Hepatocyte (in vitro differentiated cells): ENCODE results near the gene NEURL2. TPM values are rescaled to one million over a fixed set of nuclear protein-coding genes. Genes with fewer than 3 reads are reported as not detected.
"Not testable (repeated sequence)": the region's sequence is repeated elsewhere in the genome, so short reads cannot be mapped to it uniquely, and the experiment has no call there.

Experiments
- DNase-seq: peaks from one replicate; pipeline ENCODE4 v3.0.0-alpha.2; 2016; ENCODE audit warnings: low spot score
- H2AFZ ChIP-seq: fragments of 200-600 bp; sonication (generic); 2 replicates; pipeline ENCODE4 v1.6.0; 2016; ENCODE audit warnings: antibody characterized with exemption, mild to moderate bottlenecking
- H3K27ac ChIP-seq: fragments of 200-600 bp; sonication (generic); 2 replicates; pipeline ENCODE4 v1.5.1; 2016; ENCODE audit warnings: mild to moderate bottlenecking
- H3K27me3 ChIP-seq: fragments of 200-600 bp; sonication (generic); 2 replicates; pipeline ENCODE4 v1.6.1; 2016
- H3K36me3 ChIP-seq: fragments of 200-600 bp; sonication (generic); replicated peaks from 2 replicates; pipeline ENCODE4 v1.5.1; 2016; ENCODE audit warnings: low read depth; ENCODE audit not compliant: insufficient read depth
- H3K4me1 ChIP-seq: fragments of 200-600 bp; sonication (generic); 2 replicates; pipeline ENCODE4 v1.5.1; 2016; ENCODE audit warnings: mild to moderate bottlenecking, moderate library complexity; ENCODE audit not compliant: insufficient read depth
- H3K4me2 ChIP-seq: fragments of 200-600 bp; sonication (generic); 2 replicates; pipeline ENCODE4 v1.6.0; 2016
- H3K4me3 ChIP-seq: fragments of 200-600 bp; sonication (generic); 2 replicates; pipeline ENCODE4 v1.5.1; 2016; ENCODE audit warnings: mild to moderate bottlenecking
- H3K79me2 ChIP-seq: fragments of 200-600 bp; sonication (generic); 2 replicates; pipeline ENCODE4 v1.6.0; 2017; ENCODE audit warnings: mild to moderate bottlenecking
- H3K9me2 ChIP-seq: fragments of 200-600 bp; sonication (generic); replicated peaks from 2 replicates; pipeline ENCODE4 v1.6.0; 2017; ENCODE audit warnings: mild to moderate bottlenecking; ENCODE audit not compliant: insufficient read depth
- H3K9me3 ChIP-seq: fragments of 200-600 bp; sonication (generic); 2 replicates; pipeline ENCODE4 v1.5.1; 2016; ENCODE audit warnings: low read depth, mild to moderate bottlenecking
- H4K20me1 ChIP-seq: fragments of 200-600 bp; sonication (generic); 2 replicates; pipeline ENCODE4 v1.6.0; 2016; ENCODE audit warnings: mild to moderate bottlenecking; ENCODE audit not compliant: insufficient read depth, poor library complexity, severe bottlenecking
- CTCF ChIP-seq: fragments of 200-600 bp; sonication (generic); IDR thresholded peaks from 2 replicates; pipeline ENCODE4 v1.5.1; 2016; ENCODE audit warnings: antibody characterized with exemption, mild to moderate bottlenecking; ENCODE audit not compliant: poor library complexity
- EZH2 ChIP-seq: fragments of 200-600 bp; sonication (generic); IDR thresholded peaks from 2 replicates; pipeline ENCODE4 v1.6.1; 2016; ENCODE audit warnings: antibody characterized with exemption, mild to moderate bottlenecking, borderline replicate concordance
- EZH2phosphoT487 ChIP-seq: fragments of 200-600 bp; sonication (generic); IDR thresholded peaks from one replicate; pipeline ENCODE4 v1.6.1; 2018; ENCODE audit warnings: antibody characterized with exemption, mild to moderate bottlenecking, low read depth, moderate library complexity; ENCODE audit not compliant: unreplicated experiment, severe bottlenecking
- WGBS: methylation state at CpG from one replicate; pipeline ENCODE4 v1.1.6; 2016; ENCODE audit warnings: low lambda C conversion rate; ENCODE audit errors: missing lambda C conversion rate; 5-methylcytosine and 5-hydroxymethylcytosine counted together
- polyA plus RNA-seq: library from polyadenylated mRNA; unstranded; fragments of >200 nt; fragmentation: Nextera tagmentation; extraction: Ambion mirVana; gene quantifications from 2 replicates; pipeline ENCODE4 v1.2.1, GENCODE V29; 2016
- total RNA-seq: library from RNA; depleted of rRNA; stranded (reverse); fragments of >200 nt; gene quantifications from 2 replicates; pipeline ENCODE4 v1.2.3, GENCODE V29; 2014

The NEURL2 gene
- total and polyA plus RNA-seq, 2 experiments from 2014 or later = 11.7 to 12.8 TPM

GRCh38 chr20:45904583-45905504 lies 13.8 kb upstream of the NEURL2 start:
- Histone ChIP-seq H3K4me1 (no peaks in the 10 kb centered on the region), H3K79me2 (no peaks in the 10 kb centered on the region), H3K27ac (no peak overlapping the region), H3K36me3 (no peaks in the 10 kb centered on the region), H3K27me3 (no peaks in the 10 kb centered on the region), H3K4me3 (no peak overlapping the region), H4K20me1 (no peaks in the 10 kb centered on the region), H3K4me2 (no peak overlapping the region), H3K9me3 (no peaks in the 10 kb centered on the region), H3K9me2 (no peaks in the 10 kb centered on the region), H2AFZ (no peak overlapping the region)
- no peak for DNase-seq
- no peak for TF ChIP-seq EZH2phosphoT487
- TF ChIP-seq CTCF = no peak
- 91% methylated on average over 16 of the region's 16 CpGs for WGBS

GRCh38 chr20:45902199-45902701 lies 11.2 kb upstream of the NEURL2 start:
- TF ChIP-seq CTCF = no peak
- no peaks in the 10 kb centered on the region for H3K27me3 ChIP-seq
- no peak for DNase-seq
- H3K9me3 ChIP-seq = no peaks in the 10 kb centered on the region
- no peaks in the 10 kb centered on the region for H3K4me1 ChIP-seq
- no peaks in the 10 kb centered on the region for H3K9me2 ChIP-seq
- H2AFZ ChIP-seq = no peak overlapping the region
- WGBS = 94% methylated on average over 13 of the region's 14 CpGs
- H3K4me3 ChIP-seq = no peak overlapping the region
- H4K20me1 ChIP-seq = no peaks in the 10 kb centered on the region
- no peak overlapping the region for H3K4me2 ChIP-seq
- no peaks in the 10 kb centered on the region for H3K36me3 ChIP-seq
- H3K79me2 ChIP-seq = no peaks in the 10 kb centered on the region
- no peak overlapping the region for H3K27ac ChIP-seq

- H3K27me3 ChIP-seq, H2AFZ ChIP-seq, H3K9me2 ChIP-seq, DNase-seq, H3K27ac ChIP-seq, H3K4me3 ChIP-seq, H3K36me3 ChIP-seq, H3K79me2 ChIP-seq, H3K9me3 ChIP-seq, H3K4me1 ChIP-seq, H3K4me2 ChIP-seq, H4K20me1 ChIP-seq: not testable (repeated sequence)
- WGBS = 96% methylated on average over 6 of the region's 6 CpGs
These were observed 10.3 kb upstream of the NEURL2 start for GRCh38 chr20:45901332-45901731.

- Histone ChIP-seq H4K20me1 (no peaks in the 10 kb centered on the region), H3K79me2 (peaks cover under 1% of the 10 kb centered on the region), H3K9me3 (no peaks in the 10 kb centered on the region), H3K4me2 (no peak overlapping the region), H3K27ac (no peak overlapping the region), H3K4me3 (no peak overlapping the region), H3K4me1 (no peaks in the 10 kb centered on the region), H3K9me2 (no peaks in the 10 kb centered on the region), H3K36me3 (no peaks in the 10 kb centered on the region), H2AFZ (no peak overlapping the region), H3K27me3 (no peaks in the 10 kb centered on the region)
- WGBS = 93% methylated on average over 12 of the region's 13 CpGs
- TF ChIP-seq CTCF = no peak
- no peak for TF ChIP-seq EZH2phosphoT487
- TF ChIP-seq EZH2 = no peak
- no peak for DNase-seq
These were observed 8.2 kb upstream of the NEURL2 start for GRCh38 chr20:45899046-45899835.
